DMS53 (cell line): ENCODE data around the gene ASCL2.
A peak's percentile ranks its signal among the peaks of the same experiment; 100 is the strongest.
"Not testable (repeated sequence)": the region's sequence is repeated elsewhere in the genome, so short reads cannot be mapped to it uniquely, and the experiment has no call there.

Experiments
- DNase-seq: peaks from one replicate; lab custom pipeline; 2025; lab: John Stamatoyannopoulos, UW

The ASCL2 gene

DNA sequence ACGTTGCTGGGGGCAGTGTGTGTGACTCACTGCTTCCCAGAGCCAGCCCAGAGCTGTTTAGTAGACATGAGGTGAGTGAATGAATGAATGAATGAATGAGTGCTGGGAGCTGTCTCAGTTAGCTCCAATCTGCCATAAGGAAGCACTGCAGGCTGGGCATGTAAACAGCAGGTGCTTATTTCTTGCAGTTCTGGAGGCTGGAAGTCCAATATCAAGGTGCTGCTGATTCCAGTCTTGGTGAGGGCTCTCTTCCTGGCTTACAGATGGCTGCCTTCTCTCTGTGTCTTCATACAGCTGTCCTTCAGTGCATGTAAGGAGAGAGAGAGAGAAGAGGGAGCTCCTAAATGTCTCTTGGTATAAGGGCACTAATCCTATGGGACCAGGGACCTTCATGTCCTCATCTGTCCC lies 27.2 kb upstream of the ASCL2 start:
- no peak for DNase-seq

DNA sequence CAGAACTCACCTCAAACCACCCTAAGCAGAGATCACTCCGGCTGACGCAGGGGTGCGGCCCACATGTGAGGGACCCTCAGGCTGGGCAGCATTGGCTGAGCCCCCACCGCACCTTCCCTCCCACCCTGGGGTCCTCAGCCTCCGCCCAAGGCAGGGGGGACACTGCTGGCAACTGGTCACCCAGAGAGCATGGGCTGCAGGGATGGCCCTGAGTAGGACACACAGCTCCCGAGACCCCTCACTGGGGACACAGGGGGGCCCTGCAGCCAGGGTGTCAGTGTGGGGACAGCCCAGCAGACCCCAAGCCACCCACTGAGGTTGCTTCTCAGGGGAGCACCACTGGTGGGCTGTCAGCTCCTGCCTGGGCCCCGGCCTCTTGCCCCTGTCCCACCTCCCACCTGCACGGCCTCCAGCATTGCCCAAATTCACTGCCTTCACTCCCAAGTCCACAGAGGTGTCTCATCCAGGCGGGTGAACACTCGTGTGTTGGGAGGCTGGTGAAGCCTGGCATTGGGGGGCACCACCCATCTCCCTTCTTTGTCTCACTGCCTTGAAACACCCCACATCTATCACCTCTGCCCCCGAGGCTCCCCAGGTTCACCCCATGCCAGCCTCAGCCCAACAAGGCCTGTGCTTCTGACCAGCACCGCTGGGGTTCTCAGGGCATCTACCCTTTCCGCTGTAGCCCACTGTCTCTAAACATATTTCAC lies 26.7 kb upstream of the ASCL2 start:
- no peak for DNase-seq

GRCh38 chr11:2295971-2296912 lies 25.9 kb upstream of the ASCL2 start:
- no peak for DNase-seq

- no peak for DNase-seq
These were observed 24.5 kb upstream of the ASCL2 start for GRCh38 chr11:2294926-2295290.

DNA sequence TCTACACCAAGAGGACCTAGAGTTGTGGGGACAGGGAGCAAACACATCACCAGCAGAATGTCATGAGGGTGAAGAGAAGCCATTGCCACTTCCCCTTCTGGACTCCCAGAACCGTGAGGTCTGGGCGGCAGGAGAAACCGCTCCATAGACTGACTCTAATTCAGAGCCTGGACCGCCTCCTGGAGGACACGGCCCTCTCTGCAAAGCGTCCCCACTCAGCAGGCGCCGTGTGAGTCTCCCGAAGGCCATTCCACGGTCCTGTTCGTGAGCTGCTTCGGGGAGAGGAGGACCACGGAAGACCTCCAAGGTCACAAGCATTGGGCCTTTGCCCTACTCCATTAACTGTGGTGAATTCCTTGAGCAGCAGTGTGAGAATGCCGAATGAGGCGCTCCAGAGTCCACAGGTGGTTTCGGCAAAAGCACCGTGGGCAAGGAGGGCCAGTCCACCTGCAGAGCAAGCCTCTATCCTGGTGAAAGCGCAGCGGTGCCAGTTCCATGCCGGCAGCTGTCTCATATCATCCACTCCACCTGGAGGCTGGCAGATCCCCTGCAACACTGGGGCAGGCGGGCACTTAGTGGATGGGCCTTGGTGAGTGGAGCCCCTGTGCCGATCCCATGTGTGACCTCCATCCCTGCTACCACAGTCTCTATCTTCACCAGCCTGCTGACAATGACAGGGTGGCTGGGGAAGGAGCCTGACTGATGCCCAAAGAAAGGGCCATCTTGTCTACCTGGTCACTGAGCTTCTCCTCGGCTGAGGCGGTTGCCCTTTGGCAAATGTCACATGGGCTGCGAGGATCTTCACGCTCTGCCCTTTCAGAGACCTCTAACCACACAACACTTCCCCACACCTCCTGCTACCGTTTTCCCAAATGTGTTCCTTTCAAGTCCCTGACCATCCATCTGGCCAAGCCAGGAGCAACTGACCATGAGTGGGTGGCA lies 23.9 kb upstream of the ASCL2 start:
- peak; percentile 40 for DNase-seq

DNA sequence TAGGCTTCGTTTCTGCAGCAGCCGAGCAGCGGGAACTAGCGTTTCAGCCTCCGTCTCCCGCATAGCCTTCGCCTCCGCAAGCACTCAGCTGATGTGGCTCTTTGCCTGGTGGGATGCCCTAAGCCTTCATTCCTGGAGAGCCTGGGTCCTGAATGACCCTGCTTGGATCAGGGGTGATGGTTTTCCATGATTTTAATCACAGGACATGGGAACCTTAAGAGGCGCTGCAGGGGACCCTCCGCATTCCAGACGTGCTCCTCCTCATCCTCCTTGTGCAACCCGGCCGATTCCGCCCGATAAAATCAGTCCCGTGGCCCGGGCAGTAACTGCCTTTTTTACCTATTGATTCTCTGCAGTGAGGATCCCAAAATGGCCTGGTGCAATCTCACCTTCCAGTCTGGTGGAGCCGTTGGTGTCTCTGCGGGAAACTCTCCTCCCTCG lies 23.2 kb upstream of the ASCL2 start:
- DNase-seq = no peak

- peak; percentile 74 for DNase-seq
These were observed 20.0 kb upstream of the ASCL2 start for GRCh38 chr11:2290351-2290841.

GRCh38 chr11:2289859-2290258 lies 19.5 kb upstream of the ASCL2 start:
- no peak for DNase-seq

- no peak for DNase-seq
These were observed 19.0 kb upstream of the ASCL2 start for GRCh38 chr11:2289350-2289749.

GRCh38 chr11:2287091-2287490 lies 16.7 kb upstream of the ASCL2 start:
- DNase-seq = no peak

GRCh38 chr11:2286350-2286749 lies 16.0 kb upstream of the ASCL2 start:
- DNase-seq = not testable (repeated sequence)

GRCh38 chr11:2280208-2280607 lies 9.8 kb upstream of the ASCL2 start:
- no peak for DNase-seq

DNA sequence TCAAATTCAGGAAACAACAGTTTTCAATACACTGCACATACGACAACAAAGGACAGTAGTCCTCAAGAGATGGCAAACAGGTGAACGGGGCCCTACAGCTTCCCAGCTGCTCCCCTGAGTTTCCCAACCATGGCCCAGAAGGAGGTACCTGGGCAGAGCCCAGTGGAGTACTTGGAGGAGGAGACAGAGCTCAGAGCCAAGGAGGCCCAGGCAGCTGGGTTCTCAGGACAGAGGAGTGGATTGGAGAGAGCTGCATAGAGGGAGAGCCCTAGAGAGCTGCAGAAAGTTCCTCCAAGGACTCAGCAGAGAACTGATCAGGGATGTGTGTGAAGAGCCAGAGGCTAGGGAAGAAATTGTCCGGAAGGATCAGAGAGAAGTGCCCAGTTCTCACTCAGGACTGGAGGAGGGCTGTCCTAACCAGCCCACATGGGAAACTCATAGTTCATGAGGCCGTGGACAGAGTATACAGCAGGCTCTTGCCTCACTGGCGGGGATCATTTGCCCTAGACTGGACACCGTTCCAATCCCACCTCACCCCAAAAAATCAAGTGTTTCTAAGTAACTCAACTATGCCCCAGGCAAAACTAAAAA lies 7.6 kb upstream of the ASCL2 start:
- no peak for DNase-seq

- no peak for DNase-seq
These were observed 6.6 kb upstream of the ASCL2 start for GRCh38 chr11:2277008-2277346.

- no peak for DNase-seq
These were observed 6.1 kb upstream of the ASCL2 start for GRCh38 chr11:2276280-2277007.

GRCh38 chr11:2275334-2276279 lies 5.2 kb upstream of the ASCL2 start:
- DNase-seq = no peak

DNA sequence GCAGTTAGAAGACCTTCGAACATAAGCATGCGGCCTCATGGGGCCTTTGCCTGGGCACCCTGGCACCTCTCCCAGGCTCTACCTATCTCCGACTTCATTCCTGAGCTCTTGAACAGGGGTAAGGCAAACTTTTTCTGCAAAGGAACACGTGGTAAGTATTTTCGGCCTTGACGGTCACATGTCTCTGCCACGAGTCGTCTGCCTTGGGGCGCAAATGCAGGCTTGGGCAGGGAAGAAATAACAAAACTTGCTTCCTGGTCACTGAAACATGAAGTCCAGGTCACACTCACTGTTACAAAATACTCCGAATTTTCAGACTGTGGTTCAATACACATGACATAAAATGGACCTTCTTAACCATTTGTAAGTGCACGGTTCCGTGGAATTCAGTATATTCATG lies 3.4 kb upstream of the ASCL2 start:
- no peak for DNase-seq

- DNase-seq = no peak
These were observed 2.9 kb upstream of the ASCL2 start for GRCh38 chr11:2273311-2273710.

DNA sequence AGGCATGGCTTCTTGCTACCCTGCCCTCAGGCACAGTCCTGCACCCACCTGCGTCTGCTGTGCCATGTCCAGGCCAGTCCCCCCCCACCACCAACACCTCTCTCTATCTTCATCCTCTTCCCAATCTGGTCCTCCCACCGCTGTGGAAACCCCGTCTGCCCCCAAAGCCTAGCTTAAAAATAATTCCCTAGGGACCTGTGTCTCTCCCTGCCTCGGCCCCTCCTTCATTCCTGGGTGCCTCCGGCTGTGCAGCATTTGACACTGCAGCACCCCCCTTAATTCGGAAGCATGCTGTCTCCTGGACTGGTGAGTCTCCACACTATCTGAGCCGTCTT lies 2.5 kb upstream of the ASCL2 start:
- DNase-seq = no peak
